ENCODE measurements around the gene DNAJC7.

DNA sequence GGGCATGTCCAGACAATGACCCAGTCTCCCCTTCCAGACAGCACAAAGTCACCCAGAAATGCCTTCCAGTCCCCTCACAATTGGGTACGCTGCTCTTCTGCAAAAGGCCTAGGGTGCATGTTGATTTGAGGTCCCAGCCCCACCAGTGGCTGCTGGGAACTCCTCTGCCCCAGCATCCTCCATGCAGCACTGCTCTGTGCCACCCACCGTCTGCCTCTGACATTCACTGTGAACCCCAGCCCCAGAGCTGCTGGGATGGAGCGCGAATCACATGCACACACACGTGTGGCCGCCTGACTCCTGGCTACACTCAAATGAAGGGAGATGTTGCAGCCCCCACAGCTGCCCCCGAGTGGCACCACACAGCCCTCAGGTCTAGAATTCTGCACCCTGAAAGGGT, 34.4 kb upstream of the DNAJC7 start:
- TF ChIP-seq EZH2phosphoT487 (IDR thresholded peaks at IDR 0.05; ENCODE audit: borderline replicate concordance, low read length) = no peak
- TF ChIP-seq, protein P1, sequence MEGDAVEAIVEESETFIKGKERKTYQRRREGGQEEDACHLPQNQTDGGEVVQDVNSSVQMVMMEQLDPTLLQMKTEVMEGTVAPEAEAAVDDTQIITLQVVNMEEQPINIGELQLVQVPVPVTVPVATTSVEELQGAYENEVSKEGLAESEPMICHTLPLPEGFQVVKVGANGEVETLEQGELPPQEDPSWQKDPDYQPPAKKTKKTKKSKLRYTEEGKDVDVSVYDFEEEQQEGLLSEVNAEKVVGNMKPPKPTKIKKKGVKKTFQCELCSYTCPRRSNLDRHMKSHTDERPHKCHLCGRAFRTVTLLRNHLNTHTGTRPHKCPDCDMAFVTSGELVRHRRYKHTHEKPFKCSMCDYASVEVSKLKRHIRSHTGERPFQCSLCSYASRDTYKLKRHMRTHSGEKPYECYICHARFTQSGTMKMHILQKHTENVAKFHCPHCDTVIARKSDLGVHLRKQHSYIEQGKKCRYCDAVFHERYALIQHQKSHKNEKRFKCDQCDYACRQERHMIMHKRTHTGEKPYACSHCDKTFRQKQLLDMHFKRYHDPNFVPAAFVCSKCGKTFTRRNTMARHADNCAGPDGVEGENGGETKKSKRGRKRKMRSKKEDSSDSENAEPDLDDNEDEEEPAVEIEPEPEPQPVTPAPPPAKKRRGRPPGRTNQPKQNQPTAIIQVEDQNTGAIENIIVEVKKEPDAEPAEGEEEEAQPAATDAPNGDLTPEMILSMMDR (conservative IDR thresholded peaks at IDR 0.05; ENCODE audit: low read depth, low read length) = no peak

Measured in PC-3 (cell line).